ENCODE results near the gene BOC. TPM values are rescaled to one million over a fixed set of nuclear protein-coding genes. Genes with fewer than 3 reads are reported as not detected.

The BOC gene
- total and polyA plus RNA-seq, 2 of the 8 experiments (the other 6 are each of a cell fraction or from before 2014, with no cell fraction given) = 6.9 to 9.3 TPM

DNA sequence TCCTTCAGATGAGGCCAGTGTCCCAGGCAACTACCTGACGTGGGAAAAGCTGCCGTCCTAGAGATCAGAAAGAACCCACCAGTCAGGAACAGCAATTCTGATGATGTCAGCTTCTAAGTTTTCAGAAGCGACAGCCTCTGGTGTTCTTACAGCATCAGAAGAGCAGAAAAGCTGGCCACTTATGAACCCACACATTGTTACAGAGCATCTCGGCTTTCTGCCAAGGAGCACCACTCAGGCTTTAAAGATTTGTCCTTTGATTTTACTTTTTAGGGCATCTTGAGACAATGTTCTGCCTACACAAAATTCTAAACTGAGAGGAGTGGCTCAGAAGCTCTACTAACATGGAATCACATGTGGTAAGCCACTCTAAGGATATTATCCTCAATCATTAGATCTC, 49.7 kb upstream of the BOC start:
- H4K8ac ChIP-seq (ENCODE audit: extremely low read depth, insufficient read depth, low read length) = no peak overlapping the region
- no peaks in the 10 kb centered on the region for H3K36me3 ChIP-seq (ENCODE audit: control insufficient read depth in 2 of 4, insufficient read depth in 4 of 4, low read length in 3 of 4)
- no peak overlapping the region for H2AFZ ChIP-seq (ENCODE audit: low read length)
- H3K23ac ChIP-seq (ENCODE audit: insufficient read length) = no peak overlapping the region
- H3K27ac ChIP-seq (ENCODE audit: low read depth, low read length) = no peak overlapping the region
- no peaks in the 10 kb centered on the region for H3K9me3 ChIP-seq (ENCODE audit: insufficient read depth in 2 of 2, low read depth in 1 of 2, low read length in 1 of 2)
- H2BK120ac ChIP-seq (replicated peaks; ENCODE audit: low read depth, low read length) = no peak overlapping the region
- no peaks in the 10 kb centered on the region; the same call in 1 of the 2 replicates for H3K23me2 ChIP-seq (ENCODE audit: low read depth, low read length)
- no peaks in the 10 kb centered on the region for H3K79me2 ChIP-seq (ENCODE audit: control insufficient read depth in 1 of 2, insufficient read depth in 2 of 2, low read length in 2 of 2)
- H2BK5ac ChIP-seq (ENCODE audit: low read depth, low read length) = no peak overlapping the region
- no peak overlapping the region for H4K91ac ChIP-seq (replicated peaks; ENCODE audit: insufficient read length, low read length)
- H2BK15ac ChIP-seq (ENCODE audit: low read length) = no peak overlapping the region
- peaks cover 0 to 7% (median 5%) of the 10 kb centered on the region in 4 experiments; a peak in 4 of 7 replicates for H3K4me1 ChIP-seq (replicated peaks in 1 of 4; ENCODE audit: control insufficient read depth in 3 of 4, insufficient read depth in 4 of 4, low read length in 3 of 4)
- H3K4ac ChIP-seq (replicated peaks; ENCODE audit: insufficient read length, low read depth, low read length) = no peak overlapping the region
- DNase-seq (ENCODE audit: low read depth in 1 of 2, low spot score in 2 of 2) (no peak), FAIRE-seq (no peak)
- no peak overlapping the region for H3K4me3 ChIP-seq (ENCODE audit: extremely low read depth in 1 of 4, insufficient read depth in 2 of 4, low read depth in 3 of 4, low read length in 4 of 4)
- H2BK12ac ChIP-seq (ENCODE audit: low read depth, low read length) = no peak overlapping the region
- no peak overlapping the region for H2BK20ac ChIP-seq (ENCODE audit: low read length)
- H3K79me1 ChIP-seq (ENCODE audit: low read depth, low read length) = no peaks in the 10 kb centered on the region
- no peak overlapping the region for H3K14ac ChIP-seq (ENCODE audit: insufficient read length)
- no peak overlapping the region for H3K56ac ChIP-seq (replicated peaks; ENCODE audit: insufficient read length, low read depth, low read length)
- 86% methylated on average over 4 of the region's 4 CpGs; no CpG with 5 or more reads in 1 of the 2 experiments for WGBS, 2 experiments (ENCODE audit: extremely low coverage in 1 of 2, insufficient coverage in 1 of 2, insufficient read length in 1 of 2, insufficient replicate concordance in 2 of 2, low coverage in 1 of 2, low lambda C conversion rate in 2 of 2, missing lambda C conversion rate in 1 of 2)
- ChIA-PET POLR2A (ENCODE audit: partially characterized antibody) (interaction anchor here (1.0 kb wide), 1 partner anchor 15 kb away, joined by 3 read pairs; no protein-coding TSS in a partner anchor), CTCF (ENCODE audit: partially characterized antibody) (interaction anchor here (1.1 to 1.2 kb wide), 2 partner anchors 66 to 109 kb away, joined by 3 to 4 read pairs; no protein-coding TSS in a partner anchor)
- no peaks in the 10 kb centered on the region for H3K27me3 ChIP-seq (replicated peaks in 1 of 4; ENCODE audit: control insufficient read depth in 3 of 4, extremely low read depth in 1 of 4, insufficient read depth in 3 of 4, low read length in 3 of 4)
- no peak overlapping the region for H4K5ac ChIP-seq (ENCODE audit: insufficient read length, low read depth, low read length)
- no peaks in the 10 kb centered on the region for H4K20me1 ChIP-seq (replicated peaks in 1 of 2; ENCODE audit: control insufficient read depth in 1 of 2, insufficient read depth in 2 of 2, low read length in 2 of 2)
- no peak overlapping the region for H2AK5ac ChIP-seq (ENCODE audit: low read depth, low read length)
- H3K4me2 ChIP-seq (ENCODE audit: insufficient read depth in 1 of 2, low read depth in 2 of 2, low read length in 2 of 2) = no peak overlapping the region
- no peak overlapping the region for H3K9ac ChIP-seq (replicated peaks in 1 of 4; ENCODE audit: extremely low read depth in 1 of 4, low read depth in 3 of 4, low read length in 3 of 4)
- no peak overlapping the region for H3K18ac ChIP-seq (ENCODE audit: extremely low read depth, low read length)
- TF ChIP-seq CBX8 (IDR thresholded peaks at IDR 0.05; ENCODE audit: borderline replicate concordance, low read depth, low read length) = no peak
- no peak for TF ChIP-seq POLR2AphosphoS5 (IDR thresholded peaks at IDR 0.05; ENCODE audit: low read depth, low read length)
- no peak for TF ChIP-seq JUN (IDR thresholded peaks at IDR 0.05; ENCODE audit: low read depth, low read length)
- TF ChIP-seq TBP (IDR thresholded peaks at IDR 0.05; ENCODE audit: low read depth, low read length) = no peak
- TF ChIP-seq, protein P1, sequence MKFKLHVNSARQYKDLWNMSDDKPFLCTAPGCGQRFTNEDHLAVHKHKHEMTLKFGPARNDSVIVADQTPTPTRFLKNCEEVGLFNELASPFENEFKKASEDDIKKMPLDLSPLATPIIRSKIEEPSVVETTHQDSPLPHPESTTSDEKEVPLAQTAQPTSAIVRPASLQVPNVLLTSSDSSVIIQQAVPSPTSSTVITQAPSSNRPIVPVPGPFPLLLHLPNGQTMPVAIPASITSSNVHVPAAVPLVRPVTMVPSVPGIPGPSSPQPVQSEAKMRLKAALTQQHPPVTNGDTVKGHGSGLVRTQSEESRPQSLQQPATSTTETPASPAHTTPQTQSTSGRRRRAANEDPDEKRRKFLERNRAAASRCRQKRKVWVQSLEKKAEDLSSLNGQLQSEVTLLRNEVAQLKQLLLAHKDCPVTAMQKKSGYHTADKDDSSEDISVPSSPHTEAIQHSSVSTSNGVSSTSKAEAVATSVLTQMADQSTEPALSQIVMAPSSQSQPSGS (IDR thresholded peaks at IDR 0.05; ENCODE audit: low read length) = no peak
- TF ChIP-seq RBBP5 (IDR thresholded peaks at IDR 0.05; ENCODE audit: borderline replicate concordance, low read depth, low read length) = no peak
- TF ChIP-seq NANOG (IDR thresholded peaks at IDR 0.05; ENCODE audit: insufficient read depth, low read depth, low read length, poor library complexity, severe bottlenecking) = no peak
- no peak for TF ChIP-seq FOSL1 (IDR thresholded peaks at IDR 0.05; ENCODE audit: insufficient read depth, low read depth, low read length)
- TF ChIP-seq TAF1 (IDR thresholded peaks at IDR 0.05; ENCODE audit: low read depth, low read length) = no peak
- TF ChIP-seq KDM1A (IDR thresholded peaks at IDR 0.05; ENCODE audit: borderline replicate concordance, low read length) = no peak
- no peak for TF ChIP-seq SRF (IDR thresholded peaks at IDR 0.05; ENCODE audit: low read depth, low read length)
- no peak for TF ChIP-seq GABPA (IDR thresholded peaks at IDR 0.05; ENCODE audit: borderline replicate concordance, insufficient read depth, low read length)
